ENCODE data around the gene AIG1.

Gene AIG1

DNA sequence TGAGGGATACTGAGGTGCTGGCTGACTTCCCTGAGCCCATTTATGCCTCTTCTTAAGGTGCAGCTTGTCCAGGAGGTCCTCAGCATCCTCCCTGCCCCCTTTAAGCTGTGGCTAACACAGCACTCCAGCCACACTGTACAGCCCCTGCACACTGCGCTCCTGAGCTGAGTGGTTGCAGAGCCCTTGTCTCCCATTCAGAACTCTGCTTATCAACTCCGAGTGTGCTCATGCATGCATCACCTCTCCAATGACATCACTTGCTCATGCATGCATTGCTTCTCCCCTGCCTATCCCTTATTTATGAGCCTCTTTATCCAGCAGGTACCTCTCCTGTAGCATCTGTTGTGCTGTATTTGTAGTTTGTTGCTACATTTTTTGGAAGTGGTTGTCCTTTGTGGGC lies 124.6 kb downstream of the AIG1 start:
- TF ChIP-seq EZH2 (IDR thresholded peaks at IDR 0.05) (no peak), FOXP2 (optimal IDR thresholded peaks at IDR 0.05; ENCODE audit: control extremely low read depth, extremely low read length, insufficient read depth) (no peak), POLR2AphosphoS5 (IDR thresholded peaks at IDR 0.05; ENCODE audit: borderline replicate concordance, low read depth, low read length) (no peak)
- Histone ChIP-seq H3K27ac (no peak overlapping the region), H3K9me3 (ENCODE audit: low read depth, low read length) (no peaks in the 10 kb centered on the region), H3K4me3 (no peak overlapping the region), H3K9ac (ENCODE audit: insufficient read length) (no peak overlapping the region), H3K36me3 (ENCODE audit: insufficient read depth, low read length) (no peaks in the 10 kb centered on the region)
- DNase-seq (ENCODE audit: low read depth, low spot score) = no peak

DNA sequence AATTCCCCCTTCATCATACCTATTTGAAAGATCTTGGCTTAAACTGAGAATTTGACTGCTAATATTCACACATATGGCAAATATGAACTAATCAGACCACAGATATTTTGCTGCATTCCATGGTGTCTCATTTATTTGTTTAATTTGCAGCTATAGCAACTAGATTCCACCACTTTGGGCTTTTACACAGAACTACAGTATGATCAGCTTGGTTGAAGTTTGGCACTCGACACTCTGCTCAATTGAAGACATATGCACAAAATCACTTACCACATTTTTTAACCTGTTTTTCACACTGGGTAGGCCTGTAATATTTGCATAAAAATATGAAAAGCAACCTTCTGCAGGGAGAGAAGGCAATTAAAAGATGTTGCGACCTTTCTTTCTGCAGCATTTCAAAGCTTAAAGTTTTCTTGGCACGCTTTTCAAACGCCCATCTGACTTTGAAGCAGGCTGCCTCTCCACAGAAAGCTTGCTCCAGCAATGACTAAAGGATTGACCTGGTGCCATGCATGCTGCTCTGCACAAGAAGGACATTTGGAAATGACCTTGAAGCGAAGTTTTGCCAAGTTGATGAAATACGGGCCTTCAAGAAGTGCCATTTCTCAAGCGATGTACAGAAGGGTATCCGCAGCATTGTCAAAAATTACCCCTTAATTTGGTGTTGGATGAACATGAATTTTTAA lies 126.7 kb downstream of the AIG1 start:
- TF ChIP-seq POLR2AphosphoS5 (IDR thresholded peaks at IDR 0.05; ENCODE audit: borderline replicate concordance, low read depth, low read length) (no peak), FOXP2 (optimal IDR thresholded peaks at IDR 0.05; ENCODE audit: control extremely low read depth, extremely low read length, insufficient read depth) (no peak), EZH2 (IDR thresholded peaks at IDR 0.05) (no peak)
- Histone ChIP-seq H3K9ac (ENCODE audit: insufficient read length) (no peak overlapping the region), H3K36me3 (ENCODE audit: insufficient read depth, low read length) (no peaks in the 10 kb centered on the region), H3K4me3 (no peak overlapping the region), H3K9me3 (ENCODE audit: low read depth, low read length) (no peaks in the 10 kb centered on the region), H3K27ac (no peak overlapping the region)
- no peak for DNase-seq (ENCODE audit: low read depth, low spot score)

DNA sequence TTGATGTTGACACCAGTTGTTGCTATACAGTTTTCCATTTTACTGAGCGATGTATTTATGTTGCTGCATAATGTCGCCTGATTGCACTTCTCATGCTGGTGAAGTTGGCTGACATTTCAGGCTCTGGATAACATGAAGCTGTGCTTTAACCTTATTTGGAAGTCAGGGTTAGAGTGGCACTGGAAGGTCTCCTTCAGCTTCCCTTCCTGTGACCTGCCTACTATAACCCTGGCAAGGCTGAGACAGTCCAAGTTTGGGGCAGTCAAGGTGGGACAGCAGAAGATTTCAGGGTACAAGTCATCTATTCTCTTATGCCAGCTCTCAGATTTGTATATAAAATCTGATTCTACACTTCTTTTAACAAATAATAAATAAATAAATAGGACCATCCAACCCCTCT lies 127.6 kb downstream of the AIG1 start:
- H3K9ac ChIP-seq (ENCODE audit: insufficient read length) = no peak overlapping the region
- H3K4me3 ChIP-seq = no peak overlapping the region
- H3K36me3 ChIP-seq (ENCODE audit: insufficient read depth, low read length) = no peaks in the 10 kb centered on the region
- no peak overlapping the region for H3K27ac ChIP-seq
- H3K9me3 ChIP-seq (ENCODE audit: low read depth, low read length) = no peaks in the 10 kb centered on the region
- DNase-seq (ENCODE audit: low read depth, low spot score) = no peak
- TF ChIP-seq POLR2AphosphoS5 (IDR thresholded peaks at IDR 0.05; ENCODE audit: borderline replicate concordance, low read depth, low read length) (no peak), EZH2 (IDR thresholded peaks at IDR 0.05) (no peak), FOXP2 (optimal IDR thresholded peaks at IDR 0.05; ENCODE audit: control extremely low read depth, extremely low read length, insufficient read depth) (no peak)

DNA sequence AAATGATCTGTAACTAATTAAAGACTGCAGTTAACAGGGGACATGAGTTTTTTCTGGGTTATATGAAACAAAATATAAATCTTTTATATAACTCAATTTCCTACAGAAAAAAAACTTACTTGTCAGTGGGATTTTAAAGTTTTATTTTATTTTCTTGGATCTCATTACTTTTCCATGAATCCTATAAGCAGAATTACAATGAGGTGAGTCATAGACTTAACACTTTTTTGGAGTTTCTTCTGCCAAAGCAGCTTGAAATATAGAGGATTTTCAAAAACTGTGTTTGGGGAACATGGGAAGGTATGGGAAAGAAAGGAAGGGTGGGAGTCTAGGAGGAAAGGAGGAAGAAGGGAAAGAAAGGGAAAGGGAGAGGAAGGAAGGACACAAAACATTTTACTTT lies 130.7 kb downstream of the AIG1 start:
- H3K36me3 ChIP-seq (ENCODE audit: insufficient read depth, low read length) = no peaks in the 10 kb centered on the region
- H3K27ac ChIP-seq = no peak overlapping the region
- H3K4me3 ChIP-seq = no peak overlapping the region
- H3K9ac ChIP-seq (ENCODE audit: insufficient read length) = no peak overlapping the region
- no peaks in the 10 kb centered on the region for H3K9me3 ChIP-seq (ENCODE audit: low read depth, low read length)
- no peak for DNase-seq (ENCODE audit: low read depth, low spot score)
- TF ChIP-seq EZH2 (IDR thresholded peaks at IDR 0.05) (no peak), POLR2AphosphoS5 (IDR thresholded peaks at IDR 0.05; ENCODE audit: borderline replicate concordance, low read depth, low read length) (no peak), FOXP2 (optimal IDR thresholded peaks at IDR 0.05; ENCODE audit: control extremely low read depth, extremely low read length, insufficient read depth) (no peak)

DNA sequence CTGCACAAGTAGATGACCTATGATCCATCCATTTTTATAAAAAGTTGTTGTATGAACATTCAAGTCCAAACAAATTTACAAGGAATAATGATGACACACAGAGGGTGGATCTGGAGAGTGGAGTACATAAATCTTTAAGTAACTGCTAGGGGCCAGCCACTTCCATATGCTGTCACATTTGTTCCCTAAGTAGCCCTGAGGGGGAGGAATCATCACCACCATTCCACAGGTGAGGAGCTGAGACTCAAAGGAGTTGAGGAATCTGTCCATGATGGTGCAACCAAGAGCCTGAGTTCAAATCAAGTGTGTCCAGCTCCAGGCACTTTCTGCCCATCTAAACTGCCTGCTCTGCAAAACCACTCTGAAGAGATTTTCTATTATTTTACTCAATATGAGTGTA lies 132.1 kb downstream of the AIG1 start:
- no peak overlapping the region for H3K4me3 ChIP-seq
- TF ChIP-seq FOXP2 (optimal IDR thresholded peaks at IDR 0.05; ENCODE audit: control extremely low read depth, extremely low read length, insufficient read depth) (no peak), POLR2AphosphoS5 (IDR thresholded peaks at IDR 0.05; ENCODE audit: borderline replicate concordance, low read depth, low read length) (no peak), EZH2 (IDR thresholded peaks at IDR 0.05) (no peak)

DNA sequence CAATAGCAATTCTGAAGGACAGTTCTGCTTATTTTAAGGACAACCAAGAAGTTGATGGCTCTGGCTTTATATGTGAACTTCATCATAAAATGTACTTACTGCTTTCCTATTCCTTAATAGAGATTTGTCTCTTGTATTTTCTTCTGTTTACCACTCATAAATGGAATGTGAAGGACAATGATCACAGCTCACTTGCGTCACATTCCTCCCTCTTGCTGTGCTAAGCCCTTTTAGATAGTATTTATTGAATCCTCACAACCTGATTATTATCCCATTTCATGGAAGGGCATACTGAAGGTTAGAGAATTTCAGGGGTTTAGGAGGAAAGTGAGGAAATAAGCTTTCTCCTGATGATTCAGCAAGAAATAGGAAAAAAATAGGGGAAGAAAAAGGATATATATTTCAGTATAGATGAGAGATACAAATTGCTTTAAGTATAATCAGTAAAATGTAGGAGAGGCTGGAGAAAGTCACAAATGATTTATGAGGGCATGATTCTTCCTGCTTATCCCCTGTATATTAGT lies 132.9 kb downstream of the AIG1 start:
- H3K4me3 ChIP-seq = no peak overlapping the region
- H3K27ac ChIP-seq = no peak overlapping the region
- TF ChIP-seq EZH2 (IDR thresholded peaks at IDR 0.05) (no peak), FOXP2 (optimal IDR thresholded peaks at IDR 0.05; ENCODE audit: control extremely low read depth, extremely low read length, insufficient read depth) (no peak), POLR2AphosphoS5 (IDR thresholded peaks at IDR 0.05; ENCODE audit: borderline replicate concordance, low read depth, low read length) (no peak)
- H3K9ac ChIP-seq (ENCODE audit: insufficient read length) = no peak overlapping the region
- no peaks in the 10 kb centered on the region for H3K36me3 ChIP-seq (ENCODE audit: insufficient read depth, low read length)
- H3K9me3 ChIP-seq (ENCODE audit: low read depth, low read length) = no peaks in the 10 kb centered on the region
- no peak for DNase-seq (ENCODE audit: low read depth, low spot score)

More for the DNA sequence above, 132.1 kb downstream of the AIG1 start:
- no peak overlapping the region for H3K27ac ChIP-seq
- H3K36me3 ChIP-seq (ENCODE audit: insufficient read depth, low read length) = no peaks in the 10 kb centered on the region
- DNase-seq (ENCODE audit: low read depth, low spot score) = no peak
- no peaks in the 10 kb centered on the region for H3K9me3 ChIP-seq (ENCODE audit: low read depth, low read length)
- no peak overlapping the region for H3K9ac ChIP-seq (ENCODE audit: insufficient read length)

DNA sequence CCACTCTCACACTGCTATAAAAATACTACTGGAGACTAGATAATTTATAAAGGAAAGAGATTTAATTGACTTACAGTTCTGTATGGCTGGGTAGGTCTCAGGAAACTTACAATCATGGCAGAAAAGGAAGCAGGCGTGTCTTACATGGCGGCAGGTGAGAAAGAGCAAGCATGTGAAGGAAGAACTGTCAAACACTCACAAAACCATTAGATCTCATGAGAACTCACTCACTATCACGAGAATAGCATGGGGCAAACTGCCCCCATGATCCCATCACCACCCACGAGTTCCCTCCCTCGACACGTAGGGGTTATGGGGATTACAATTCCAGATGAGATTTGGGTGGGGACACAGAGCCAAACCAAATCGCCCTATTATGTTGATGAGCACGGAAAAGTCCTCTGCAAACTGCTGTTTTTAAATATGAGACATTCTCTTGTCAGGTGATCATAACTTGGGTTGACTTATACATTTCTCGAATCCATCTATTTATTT lies 133.5 kb downstream of the AIG1 start:
- Histone ChIP-seq H3K9me3 (ENCODE audit: low read depth, low read length) (no peaks in the 10 kb centered on the region), H3K9ac (ENCODE audit: insufficient read length) (no peak overlapping the region), H3K36me3 (ENCODE audit: insufficient read depth, low read length) (no peaks in the 10 kb centered on the region), H3K4me3 (no peak overlapping the region), H3K27ac (no peak overlapping the region)
- DNase-seq (ENCODE audit: low read depth, low spot score) = no peak
- TF ChIP-seq EZH2 (IDR thresholded peaks at IDR 0.05) (no peak), FOXP2 (optimal IDR thresholded peaks at IDR 0.05; ENCODE audit: control extremely low read depth, extremely low read length, insufficient read depth) (no peak), POLR2AphosphoS5 (IDR thresholded peaks at IDR 0.05; ENCODE audit: borderline replicate concordance, low read depth, low read length) (no peak)

DNA sequence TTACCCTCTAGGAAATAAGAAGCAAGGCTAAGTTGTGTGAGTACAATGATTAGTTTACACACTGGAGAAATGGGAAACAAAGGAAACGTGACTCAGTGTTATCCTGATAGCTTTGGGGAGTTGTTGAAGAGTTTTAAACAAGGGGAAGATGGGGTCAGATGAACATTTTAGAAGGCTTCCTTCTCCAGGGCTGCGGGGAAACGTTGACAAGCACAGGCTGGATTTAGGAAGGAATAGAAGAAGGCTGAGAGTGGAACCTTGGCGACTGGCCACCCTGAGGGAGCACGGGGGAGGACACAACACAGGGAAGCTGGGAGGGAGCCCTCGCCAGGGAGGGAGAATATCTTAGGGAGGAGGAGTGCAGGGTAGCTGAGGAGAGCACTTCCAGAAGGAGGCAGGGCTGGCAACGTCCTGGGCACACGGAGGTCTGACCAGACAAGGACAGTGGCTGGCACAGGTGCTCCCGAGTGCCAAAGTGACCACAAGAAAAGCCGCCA lies 134.7 kb downstream of the AIG1 start:
- no peak for TF ChIP-seq EZH2 (IDR thresholded peaks at IDR 0.05)
- TF ChIP-seq POLR2AphosphoS5 (IDR thresholded peaks at IDR 0.05; ENCODE audit: borderline replicate concordance, low read depth, low read length) = no peak
- Histone ChIP-seq H3K9ac (ENCODE audit: insufficient read length) (no peak overlapping the region), H3K4me3 (no peak overlapping the region), H3K36me3 (ENCODE audit: insufficient read depth, low read length) (no peaks in the 10 kb centered on the region), H3K27ac (no peak overlapping the region), H3K9me3 (ENCODE audit: low read depth, low read length) (no peaks in the 10 kb centered on the region)
- DNase-seq (ENCODE audit: low read depth, low spot score) = no peak

All from SK-N-MC (cell line).